Neural progenitor cell (in vitro differentiated cells): ENCODE data around the gene RPS27L. TPM values are rescaled to one million over a fixed set of nuclear protein-coding genes. Genes with fewer than 3 reads are reported as not detected.

Source experiments
- DNase-seq: peaks from one replicate; pipeline ENCODE4 v3.0.0-alpha.2; 2016; ENCODE audit warnings: low spot score
- H2AFZ ChIP-seq: fragments of 200-600 bp; sonication (generic); replicated peaks from 2 replicates; pipeline ENCODE4 v1.6.1; 2016; ENCODE audit warnings: antibody characterized with exemption
- H3F3A ChIP-seq: fragments of 200-600 bp; sonication (generic); 2 replicates; pipeline ENCODE4 v1.6.1; 2016; ENCODE audit warnings: antibody characterized with exemption, low read depth
- H3K27ac ChIP-seq: fragments of 200-600 bp; sonication (generic); 2 replicates; pipeline ENCODE4 v1.5.1; 2016; ENCODE audit warnings: mild to moderate bottlenecking
- H3K27me3 ChIP-seq: fragments of 200-600 bp; sonication (generic); 2 replicates; pipeline ENCODE4 v1.6.1; 2016; ENCODE audit warnings: mild to moderate bottlenecking, moderate library complexity
- H3K36me3 ChIP-seq: fragments of 200-600 bp; sonication (generic); 2 replicates; pipeline ENCODE4 v1.5.1; 2016
- H3K4me1 ChIP-seq: fragments of 200-600 bp; sonication (generic); 2 replicates; pipeline ENCODE4 v1.6.1; 2016; ENCODE audit warnings: mixed run types
- H3K4me2 ChIP-seq: fragments of 200-600 bp; sonication (generic); 2 replicates; pipeline ENCODE4 v1.6.1; 2016
- H3K4me3 ChIP-seq: fragments of 200-600 bp; sonication (generic); 2 replicates; pipeline ENCODE4 v1.5.1; 2016
- H3K79me2 ChIP-seq: fragments of 200-600 bp; sonication (generic); 2 replicates; pipeline ENCODE4 v1.6.1; 2016; ENCODE audit warnings: low read depth
- H3K9ac ChIP-seq: fragments of 200-600 bp; sonication (generic); 2 replicates; pipeline ENCODE4 v1.6.1; 2016
- H3K9me3 ChIP-seq: fragments of 200-600 bp; sonication (generic); 2 replicates; pipeline ENCODE4 v1.5.1; 2016; ENCODE audit warnings: low read depth
- H4K20me1 ChIP-seq: fragments of 200-600 bp; sonication (generic); 2 replicates; pipeline ENCODE4 v1.6.1; 2016; ENCODE audit warnings: low read depth
- H3K27ac Mint-ChIP-seq: 3 replicates; pipeline ENCODE4 v1.8.0; 2021; ENCODE audit warnings: mixed read lengths
- H3K27me3 Mint-ChIP-seq: 2 replicates; pipeline ENCODE4 v1.8.0; 2022; ENCODE audit warnings: low read depth, mild to moderate bottlenecking, inconsistent platforms, moderate library complexity, mixed read lengths; ENCODE audit not compliant: insufficient read depth
- H3K36me3 Mint-ChIP-seq: 3 replicates; pipeline ENCODE4 v1.8.0; 2021; ENCODE audit warnings: mixed read lengths
- H3K4me1 Mint-ChIP-seq: 3 replicates; pipeline ENCODE4 v1.8.0; 2021; ENCODE audit warnings: mixed read lengths
- H3K4me3 Mint-ChIP-seq: 3 replicates; pipeline ENCODE4 v1.8.0; 2021; ENCODE audit warnings: mild to moderate bottlenecking, moderate library complexity, mixed read lengths
- H3K9me3 Mint-ChIP-seq: 3 replicates; pipeline ENCODE4 v1.8.0; 2020; ENCODE audit warnings: mixed read lengths
- EZH2 ChIP-seq: fragments of 200-600 bp; sonication (generic); IDR thresholded peaks from 2 replicates; pipeline ENCODE4 v1.6.1; 2017; ENCODE audit warnings: antibody characterized with exemption, mild to moderate bottlenecking, moderate library complexity
- EZH2phosphoT487 ChIP-seq: fragments of 200-600 bp; sonication (generic); IDR thresholded peaks from 2 replicates; pipeline ENCODE4 v1.6.1; 2017; ENCODE audit warnings: antibody characterized with exemption
- total RNA-seq: library from RNA; depleted of rRNA; stranded (reverse); fragments of >200 nt; gene quantifications from 2 replicates; pipeline ENCODE4 v1.2.3, GENCODE V29; 2015; ENCODE audit warnings: low replicate concordance
- TF ChIP-seq, protein P1 (sequence below): fragments of 200-600 bp; sonication (generic); IDR thresholded peaks from 2 replicates; pipeline ENCODE4 v1.5.1; 2017; ENCODE audit warnings: antibody characterized with exemption, mild to moderate bottlenecking

The RPS27L gene
- total RNA-seq, 1 donor from 2014 or later: 111 TPM

DNA sequence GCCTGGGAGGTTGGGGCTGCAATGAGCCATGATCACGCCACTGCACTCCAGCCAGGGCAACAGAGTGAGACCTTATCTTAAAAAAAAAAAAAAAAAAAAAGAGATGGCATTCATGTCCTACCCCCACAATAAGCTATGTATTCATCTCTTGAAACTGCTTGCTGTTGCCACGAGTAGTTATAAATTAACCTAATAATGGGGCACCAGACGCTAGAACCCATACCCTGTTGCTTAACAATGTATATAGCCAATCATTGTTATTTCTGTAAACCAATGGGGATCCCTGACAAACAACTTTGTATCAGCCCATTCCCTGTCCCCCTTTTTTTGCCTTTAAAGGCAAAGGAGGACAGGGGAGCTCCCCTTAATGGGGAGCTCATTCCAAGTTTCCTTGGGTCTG lies 38.4 kb downstream of the RPS27L start:
- Histone ChIP-seq H4K20me1 (no peaks in the 10 kb centered on the region), H3F3A (peaks cover 14% of the 10 kb centered on the region), H3K36me3 (no peaks in the 10 kb centered on the region), H3K9ac (no peak overlapping the region), H2AFZ (no peak overlapping the region), H3K27me3 (no peaks in the 10 kb centered on the region), H3K9me3 (no peaks in the 10 kb centered on the region), H3K4me3 (no peak overlapping the region), H3K79me2 (no peaks in the 10 kb centered on the region), H3K27ac (no peak overlapping the region), H3K4me1 (peaks cover 5% of the 10 kb centered on the region), H3K4me2 (no peak overlapping the region)
- H3K36me3 Mint-ChIP-seq: peaks cover 2% of the 10 kb centered on the region
- no peak for TF ChIP-seq EZH2
- no peak for TF ChIP-seq EZH2phosphoT487
- TF ChIP-seq, protein P1, sequence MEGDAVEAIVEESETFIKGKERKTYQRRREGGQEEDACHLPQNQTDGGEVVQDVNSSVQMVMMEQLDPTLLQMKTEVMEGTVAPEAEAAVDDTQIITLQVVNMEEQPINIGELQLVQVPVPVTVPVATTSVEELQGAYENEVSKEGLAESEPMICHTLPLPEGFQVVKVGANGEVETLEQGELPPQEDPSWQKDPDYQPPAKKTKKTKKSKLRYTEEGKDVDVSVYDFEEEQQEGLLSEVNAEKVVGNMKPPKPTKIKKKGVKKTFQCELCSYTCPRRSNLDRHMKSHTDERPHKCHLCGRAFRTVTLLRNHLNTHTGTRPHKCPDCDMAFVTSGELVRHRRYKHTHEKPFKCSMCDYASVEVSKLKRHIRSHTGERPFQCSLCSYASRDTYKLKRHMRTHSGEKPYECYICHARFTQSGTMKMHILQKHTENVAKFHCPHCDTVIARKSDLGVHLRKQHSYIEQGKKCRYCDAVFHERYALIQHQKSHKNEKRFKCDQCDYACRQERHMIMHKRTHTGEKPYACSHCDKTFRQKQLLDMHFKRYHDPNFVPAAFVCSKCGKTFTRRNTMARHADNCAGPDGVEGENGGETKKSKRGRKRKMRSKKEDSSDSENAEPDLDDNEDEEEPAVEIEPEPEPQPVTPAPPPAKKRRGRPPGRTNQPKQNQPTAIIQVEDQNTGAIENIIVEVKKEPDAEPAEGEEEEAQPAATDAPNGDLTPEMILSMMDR: no peak
- H3K27ac Mint-ChIP-seq: no peak overlapping the region
- peaks cover 6% of the 10 kb centered on the region for H3K9me3 Mint-ChIP-seq
- peaks cover 2% of the 10 kb centered on the region for H3K27me3 Mint-ChIP-seq
- peaks cover 14% of the 10 kb centered on the region for H3K4me1 Mint-ChIP-seq
- no peak for DNase-seq
- no peak overlapping the region for H3K4me3 Mint-ChIP-seq

DNA sequence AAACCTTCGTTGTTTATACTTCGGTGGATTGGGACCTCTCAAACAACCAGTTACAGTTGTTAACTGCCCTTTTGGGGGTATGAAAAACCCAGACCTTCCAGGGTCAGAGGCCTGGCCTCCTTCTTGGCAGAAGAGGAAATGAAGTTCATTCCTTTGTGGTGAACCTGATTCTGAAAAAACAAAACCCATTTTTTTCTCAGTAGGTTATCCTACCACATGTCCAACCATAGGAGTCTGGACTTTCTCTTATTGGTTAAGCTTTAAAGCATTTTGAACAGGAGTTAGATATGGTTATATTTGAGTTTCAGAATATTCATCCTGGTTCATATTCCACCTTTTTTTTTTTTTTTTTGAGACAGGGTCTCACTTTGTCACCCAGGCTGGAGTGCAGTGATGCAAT lies 42.8 kb downstream of the RPS27L start:
- Histone ChIP-seq H3K27ac (no peak overlapping the region), H3K27me3 (no peaks in the 10 kb centered on the region), H3K9me3 (no peaks in the 10 kb centered on the region), H3K36me3 (no peaks in the 10 kb centered on the region), H3K4me3 (no peak overlapping the region), H3K4me2 (no peak overlapping the region), H2AFZ (no peak overlapping the region), H3K79me2 (no peaks in the 10 kb centered on the region), H4K20me1 (no peaks in the 10 kb centered on the region), H3K4me1 (no peaks in the 10 kb centered on the region), H3F3A (no peaks in the 10 kb centered on the region), H3K9ac (no peak overlapping the region)
- Mint-ChIP-seq H3K27ac (no peak overlapping the region), H3K4me3 (no peak overlapping the region), H3K36me3 (no peaks in the 10 kb centered on the region), H3K9me3 (peaks cover under 1% of the 10 kb centered on the region), H3K4me1 (no peaks in the 10 kb centered on the region), H3K27me3 (peaks cover 4% of the 10 kb centered on the region)
- DNase-seq: no peak
- no peak for TF ChIP-seq EZH2phosphoT487

- no peaks in the 10 kb centered on the region for H3K27me3 ChIP-seq
- H3K79me2 ChIP-seq: no peaks in the 10 kb centered on the region
- H3K4me2 ChIP-seq: no peak overlapping the region
- H3K27me3 Mint-ChIP-seq: peaks cover 2% of the 10 kb centered on the region
- peaks cover 5% of the 10 kb centered on the region for H3K4me1 Mint-ChIP-seq
- peaks cover 3% of the 10 kb centered on the region for H3K9me3 Mint-ChIP-seq
- no peak overlapping the region for H3K4me3 Mint-ChIP-seq
- no peak for DNase-seq
- no peak overlapping the region for H3K4me3 ChIP-seq
- no peaks in the 10 kb centered on the region for H3K36me3 Mint-ChIP-seq
- H3K9ac ChIP-seq: no peak overlapping the region
- H3K9me3 ChIP-seq: no peaks in the 10 kb centered on the region
- no peaks in the 10 kb centered on the region for H4K20me1 ChIP-seq
- TF ChIP-seq EZH2phosphoT487: no peak
- TF ChIP-seq EZH2: no peak
- TF ChIP-seq, protein P1: no peak
- H3F3A ChIP-seq: no peaks in the 10 kb centered on the region
- H3K4me1 ChIP-seq: no peaks in the 10 kb centered on the region
- no peak overlapping the region for H3K27ac ChIP-seq
- no peaks in the 10 kb centered on the region for H3K36me3 ChIP-seq
- no peak overlapping the region for H3K27ac Mint-ChIP-seq
- no peak overlapping the region for H2AFZ ChIP-seq
Measured at GRCh38 chr15:63112871-63113270, 44.4 kb downstream of the RPS27L start.

GRCh38 chr15:63111481-63111880 lies 45.8 kb downstream of the RPS27L start:
- Histone ChIP-seq H3K36me3 (no peaks in the 10 kb centered on the region), H3K9ac (no peak overlapping the region), H3K4me1 (no peaks in the 10 kb centered on the region), H4K20me1 (no peaks in the 10 kb centered on the region), H3K27ac (no peak overlapping the region), H3K9me3 (no peaks in the 10 kb centered on the region), H2AFZ (no peak overlapping the region), H3K4me3 (no peak overlapping the region), H3K27me3 (no peaks in the 10 kb centered on the region), H3K4me2 (no peak overlapping the region), H3K79me2 (no peaks in the 10 kb centered on the region), H3F3A (no peaks in the 10 kb centered on the region)
- no peak overlapping the region for H3K27ac Mint-ChIP-seq
- H3K4me1 Mint-ChIP-seq: peaks cover 5% of the 10 kb centered on the region
- no peaks in the 10 kb centered on the region for H3K36me3 Mint-ChIP-seq
- H3K9me3 Mint-ChIP-seq: peaks cover 3% of the 10 kb centered on the region
- H3K4me3 Mint-ChIP-seq: no peak overlapping the region
- TF ChIP-seq EZH2 (no peak), EZH2phosphoT487 (no peak)
- TF ChIP-seq, protein P1: no peak
- no peak for DNase-seq
- H3K27me3 Mint-ChIP-seq: peaks cover 2% of the 10 kb centered on the region
